ENCODE measurements around the gene SAMD5.

- TF ChIP-seq CTCF (conservative IDR thresholded peaks at IDR 0.05; ENCODE audit: low read depth, low read length), result no peak
- TF ChIP-seq EZH2 (IDR thresholded peaks at IDR 0.05; ENCODE audit: borderline replicate concordance, low read depth, low read length, poor library complexity, severe bottlenecking), result no peak
Measured at GRCh38 chr6:147510929-147511590, 2.6 kb downstream of the SAMD5 start.
